ENCODE data around the gene CENPA.

GRCh38 chr2:26759845-26760244 is 26.0 kb upstream of the CENPA start:
- TF ChIP-seq, protein P1, sequence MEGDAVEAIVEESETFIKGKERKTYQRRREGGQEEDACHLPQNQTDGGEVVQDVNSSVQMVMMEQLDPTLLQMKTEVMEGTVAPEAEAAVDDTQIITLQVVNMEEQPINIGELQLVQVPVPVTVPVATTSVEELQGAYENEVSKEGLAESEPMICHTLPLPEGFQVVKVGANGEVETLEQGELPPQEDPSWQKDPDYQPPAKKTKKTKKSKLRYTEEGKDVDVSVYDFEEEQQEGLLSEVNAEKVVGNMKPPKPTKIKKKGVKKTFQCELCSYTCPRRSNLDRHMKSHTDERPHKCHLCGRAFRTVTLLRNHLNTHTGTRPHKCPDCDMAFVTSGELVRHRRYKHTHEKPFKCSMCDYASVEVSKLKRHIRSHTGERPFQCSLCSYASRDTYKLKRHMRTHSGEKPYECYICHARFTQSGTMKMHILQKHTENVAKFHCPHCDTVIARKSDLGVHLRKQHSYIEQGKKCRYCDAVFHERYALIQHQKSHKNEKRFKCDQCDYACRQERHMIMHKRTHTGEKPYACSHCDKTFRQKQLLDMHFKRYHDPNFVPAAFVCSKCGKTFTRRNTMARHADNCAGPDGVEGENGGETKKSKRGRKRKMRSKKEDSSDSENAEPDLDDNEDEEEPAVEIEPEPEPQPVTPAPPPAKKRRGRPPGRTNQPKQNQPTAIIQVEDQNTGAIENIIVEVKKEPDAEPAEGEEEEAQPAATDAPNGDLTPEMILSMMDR (IDR thresholded peaks at IDR 0.05): no peak
- no peak for TF ChIP-seq ZFX (IDR thresholded peaks at IDR 0.05; ENCODE audit: borderline replicate concordance)

Measured in 22Rv1 (cell line).